B cell (primary cell): ENCODE measurements around the gene C11orf16. TPM values are rescaled to one million over a fixed set of nuclear protein-coding genes. Genes with fewer than 3 reads are reported as not detected.
A peak's percentile ranks its signal among the peaks of the same experiment; 100 is the strongest.

ENCODE experiments used
- ATAC-seq: fragments of 200-7000 bp; cut with Tn5 transposase; one replicate; pipeline ENCODE4 v1.10.0; 2021; ENCODE audit warnings: low read depth, mild to moderate bottlenecking, moderate number of reproducible peaks, moderate library complexity
- CTCF ChIA-PET: fragments of 350-600 bp; sonication (Branson Sonifier 250); formaldehyde crosslinking; loops from one replicate; lab custom pipeline; 2021; ENCODE audit warnings: antibody characterized with exemption, inconsistent platforms; lab: Charles Lee
- POLR2A ChIA-PET: fragments of 350-600 bp; sonication (Branson Sonifier 250); formaldehyde crosslinking; loops from one replicate; lab custom pipeline; 2021; ENCODE audit warnings: antibody characterized with exemption; lab: Charles Lee
- DNase-seq: peaks from one replicate; pipeline ENCODE4 v3.0.0; 2013
- H2AFZ ChIP-seq: 2 replicates; pipeline ENCODE4 v1.6.1; 2012; ENCODE audit warnings: mild to moderate bottlenecking, low read depth, low read length; ENCODE audit not compliant: insufficient read depth, poor library complexity, severe bottlenecking
- H3K27ac ChIP-seq, 2 donors: 1 replicate in 1 of 2; 2 replicates in 1 of 2; pipeline ENCODE4 v1.5.1; 2012 to 2013; ENCODE audit warnings: low read length in 2 of 2, mild to moderate bottlenecking in 2 of 2, moderate library complexity in 1 of 2
- H3K27me3 ChIP-seq, 4 experiments: fragments of 200-600 bp in 1 of 4; sonication (generic) in 1 of 4; replicated peaks in 1 of 4; 1 replicate in 2 of 4; 2 replicates in 2 of 4; pipeline versions ENCODE4 v1.6.1 to v1.7.0; 2013 to 2016; ENCODE audit warnings: low read length in 3 of 4, mild to moderate bottlenecking in 2 of 4, mixed read lengths in 1 of 4, moderate library complexity in 1 of 4; ENCODE audit not compliant: insufficient read depth in 4 of 4, control insufficient read depth in 3 of 4; ENCODE audit errors: control extremely low read depth in 1 of 4
- H3K36me3 ChIP-seq, 2 experiments: replicated peaks in 1 of 2; 1 replicate in 1 of 2; 2 replicates in 1 of 2; pipeline versions ENCODE4 v1.6.1 to v1.7.1; 2013; ENCODE audit warnings: low read length in 1 of 2; ENCODE audit not compliant: insufficient read depth in 2 of 2, control insufficient read depth in 1 of 2; ENCODE audit errors: control extremely low read depth in 1 of 2, extremely low read depth in 1 of 2
- H3K4me1 ChIP-seq, 2 donors: fragments of 200-600 bp in 1 of 2; sonication (generic) in 1 of 2; 1 replicate in 1 of 2; 2 replicates in 1 of 2; pipeline versions ENCODE4 v1.5.1 to v1.6.1; 2013 to 2017; ENCODE audit warnings: low read length in 2 of 2; ENCODE audit not compliant: control insufficient read depth in 2 of 2, insufficient read depth in 2 of 2
- H3K4me2 ChIP-seq: replicated peaks from 2 replicates; pipeline ENCODE3; 2012; ENCODE audit warnings: mild to moderate bottlenecking, low read depth, low read length; ENCODE audit not compliant: poor library complexity, severe bottlenecking
- H3K4me3 ChIP-seq, 5 experiments: fragments of 200-600 bp in 1 of 5; sonication (generic) in 1 of 5; 1 replicate in 3 of 5; 2 replicates in 2 of 5; pipeline versions ENCODE4 v1.5.1 to v1.7.0; 2011 to 2016; ENCODE audit warnings: low read length in 4 of 5, mild to moderate bottlenecking in 4 of 5, low read depth in 2 of 5, control low read depth in 1 of 5, moderate library complexity in 1 of 5; ENCODE audit not compliant: insufficient read depth in 1 of 5; ENCODE audit errors: control extremely low read depth in 1 of 5, extremely low read depth in 1 of 5
- H3K79me2 ChIP-seq: fragments of 200-600 bp; sonication (generic); one replicate; pipeline ENCODE4 v1.6.0; 2016; ENCODE audit warnings: low read length; ENCODE audit not compliant: control insufficient read depth, insufficient read depth
- H3K9ac ChIP-seq: fragments of 200-600 bp; sonication (generic); 2 replicates; pipeline ENCODE4 v1.6.1; 2017; ENCODE audit warnings: mild to moderate bottlenecking, low read length, moderate library complexity
- H3K9me3 ChIP-seq, 3 donors: one replicate each; pipeline versions ENCODE4 v1.6.1 to v1.7.1; 2013; ENCODE audit warnings: low read length in 2 of 3; ENCODE audit not compliant: control insufficient read depth in 2 of 3, insufficient read depth in 1 of 3; ENCODE audit errors: control extremely low read depth in 1 of 3
- H4K20me1 ChIP-seq: 2 replicates; pipeline ENCODE4 v1.6.0; 2012; ENCODE audit warnings: mild to moderate bottlenecking, low read length; ENCODE audit not compliant: insufficient read depth, control insufficient read depth, poor library complexity, severe bottlenecking
- H3K27ac Mint-ChIP-seq: one replicate; pipeline ENCODE4 v1.8.0; 2021; ENCODE audit warnings: mixed read lengths
- H3K27me3 Mint-ChIP-seq: one replicate; pipeline ENCODE4 v1.8.0; 2021; ENCODE audit warnings: mixed read lengths
- H3K4me1 Mint-ChIP-seq: one replicate; pipeline ENCODE4 v1.8.0; 2021; ENCODE audit warnings: mixed read lengths
- H3K4me3 Mint-ChIP-seq: one replicate; pipeline ENCODE4 v1.8.0; 2021; ENCODE audit warnings: mixed read lengths
- H3K9me3 Mint-ChIP-seq: one replicate; pipeline ENCODE4 v1.8.0; 2022; ENCODE audit warnings: mixed read lengths; ENCODE audit not compliant: insufficient read depth
- EZH2 ChIP-seq: IDR thresholded peaks from 2 replicates; pipeline ENCODE4 v1.6.1; 2012; ENCODE audit warnings: borderline replicate concordance, low read depth, mild to moderate bottlenecking, moderate library complexity, low read length; ENCODE audit not compliant: insufficient read depth, poor library complexity, severe bottlenecking
- WGBS: methylation state at CpG from one replicate; pipeline ENCODE4 v1.1.5; 2013; ENCODE audit warnings: missing lambda C conversion rate; ENCODE audit not compliant: insufficient coverage; 5-methylcytosine and 5-hydroxymethylcytosine counted together
- intact Hi-C: fragments of 100-400 bp; cut with micrococcal nuclease; formaldehyde crosslinking; loops from one replicate; pipeline ENCODE4 v1.10.0; 2022
- polyA plus RNA-seq: library from polyadenylated mRNA; depleted of rRNA; stranded (reverse); fragments of >200 nt; gene quantifications from 2 replicates; pipeline ENCODE4 v1.2.3, GENCODE V29; 2012
- total RNA-seq, 2 donors: library from RNA; stranded (reverse); fragments of 120-200 nt in 1 of 2; gene quantifications; 1 replicate in 1 of 2; 2 replicates in 1 of 2; pipeline versions ENCODE4 v1.2.3 to v1.2.4, GENCODE V29; 2013 to 2022
- TF ChIP-seq, protein P1 (sequence below): fragments of 200-600 bp; IDR thresholded peaks from one replicate; pipeline ENCODE4 v1.8.0; 2022; ENCODE audit warnings: antibody characterized with exemption, mild to moderate bottlenecking

Gene C11orf16
- total and polyA plus RNA-seq, 2 donors (not counting 1 experiment from before 2014, with no cell fraction given): not detected

GRCh38 chr11:8910649-8911026 is 22.1 kb downstream of the C11orf16 start:
- Histone ChIP-seq H2AFZ (peak overlapping the region; percentile 92), H3K36me3 (no peaks in the 10 kb centered on the region), H3K4me2 (peak overlapping the region; percentile 90), H3K79me2 (no peaks in the 10 kb centered on the region), H4K20me1 (no peaks in the 10 kb centered on the region), H3K9me3 (no peaks in the 10 kb centered on the region), H3K4me3 (peak overlapping the region; percentile 61 to 78 (median 69)), H3K9ac (peak overlapping the region; percentile 91), H3K27me3 (peaks cover 0 to 3% (median 0%) of the 10 kb centered on the region in 4 experiments), H3K4me1 (peaks cover 18 to 26% of the 10 kb centered on the region in 2 donors), H3K27ac (no peak overlapping the region)
- POLR2A ChIA-PET: interaction anchor here (0.6 to 2.1 kb wide), 4 partner anchors 77 to 1548 kb away, joined by 3 to 9 read pairs (median 4); partner anchors contain the start of genes RPL27A and TRIM66
- Mint-ChIP-seq H3K9me3 (no peaks in the 10 kb centered on the region), H3K27me3 (peaks cover 2% of the 10 kb centered on the region), H3K27ac (peak overlapping the region; percentile 26), H3K4me1 (peaks cover 46% of the 10 kb centered on the region), H3K4me3 (peak overlapping the region; percentile 87)
- intact Hi-C loops: loop anchor here (2.0 to 5.0 kb wide), 2 partner anchors 222 to 318 kb away; partner anchors contain the start of gene STK33
- WGBS: 0% methylated on average over 5 of the region's 19 CpGs
- ATAC-seq: peak; percentile 4
- TF ChIP-seq, protein P1, sequence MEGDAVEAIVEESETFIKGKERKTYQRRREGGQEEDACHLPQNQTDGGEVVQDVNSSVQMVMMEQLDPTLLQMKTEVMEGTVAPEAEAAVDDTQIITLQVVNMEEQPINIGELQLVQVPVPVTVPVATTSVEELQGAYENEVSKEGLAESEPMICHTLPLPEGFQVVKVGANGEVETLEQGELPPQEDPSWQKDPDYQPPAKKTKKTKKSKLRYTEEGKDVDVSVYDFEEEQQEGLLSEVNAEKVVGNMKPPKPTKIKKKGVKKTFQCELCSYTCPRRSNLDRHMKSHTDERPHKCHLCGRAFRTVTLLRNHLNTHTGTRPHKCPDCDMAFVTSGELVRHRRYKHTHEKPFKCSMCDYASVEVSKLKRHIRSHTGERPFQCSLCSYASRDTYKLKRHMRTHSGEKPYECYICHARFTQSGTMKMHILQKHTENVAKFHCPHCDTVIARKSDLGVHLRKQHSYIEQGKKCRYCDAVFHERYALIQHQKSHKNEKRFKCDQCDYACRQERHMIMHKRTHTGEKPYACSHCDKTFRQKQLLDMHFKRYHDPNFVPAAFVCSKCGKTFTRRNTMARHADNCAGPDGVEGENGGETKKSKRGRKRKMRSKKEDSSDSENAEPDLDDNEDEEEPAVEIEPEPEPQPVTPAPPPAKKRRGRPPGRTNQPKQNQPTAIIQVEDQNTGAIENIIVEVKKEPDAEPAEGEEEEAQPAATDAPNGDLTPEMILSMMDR: no peak
- TF ChIP-seq EZH2: no peak
- DNase-seq: no peak
- CTCF ChIA-PET: interaction anchor here (1.0 to 5.4 kb wide), 2 partner anchors 49 to 227 kb away, joined by 3 to 44 read pairs; no protein-coding TSS in a partner anchor

- Mint-ChIP-seq H3K4me1 (peaks cover 30% of the 10 kb centered on the region), H3K27ac (no peak overlapping the region), H3K4me3 (peak overlapping the region; percentile 9), H3K27me3 (peaks cover 5% of the 10 kb centered on the region), H3K9me3 (no peaks in the 10 kb centered on the region)
- Histone ChIP-seq H3K36me3 (no peaks in the 10 kb centered on the region), H3K9me3 (no peaks in the 10 kb centered on the region), H3K9ac (no peak overlapping the region), H3K4me2 (no peak overlapping the region), H2AFZ (no peak overlapping the region), H3K79me2 (no peaks in the 10 kb centered on the region), H3K27me3 (peaks cover 0 to 3% (median 0%) of the 10 kb centered on the region in 4 experiments), H3K4me1 (peaks cover 7 to 15% of the 10 kb centered on the region in 2 donors), H3K4me3 (no peak overlapping the region), H4K20me1 (no peaks in the 10 kb centered on the region), H3K27ac (no peak overlapping the region)
- ChIA-PET POLR2A (no interaction called here), CTCF (no interaction called here)
- DNase-seq (no peak), ATAC-seq (no peak)
- intact Hi-C loops: no loop called here
- TF ChIP-seq, protein P1: no peak
- TF ChIP-seq EZH2: no peak
These were observed 24.6 kb downstream of the C11orf16 start for GRCh38 chr11:8908099-8908498.
